ENCODE data around the gene LARGE1. TPM values are rescaled to one million over a fixed set of nuclear protein-coding genes. Genes with fewer than 3 reads are reported as not detected.

The LARGE1 gene
- total RNA-seq, 1 donor from 2014 or later, result 27.4 TPM

DNA sequence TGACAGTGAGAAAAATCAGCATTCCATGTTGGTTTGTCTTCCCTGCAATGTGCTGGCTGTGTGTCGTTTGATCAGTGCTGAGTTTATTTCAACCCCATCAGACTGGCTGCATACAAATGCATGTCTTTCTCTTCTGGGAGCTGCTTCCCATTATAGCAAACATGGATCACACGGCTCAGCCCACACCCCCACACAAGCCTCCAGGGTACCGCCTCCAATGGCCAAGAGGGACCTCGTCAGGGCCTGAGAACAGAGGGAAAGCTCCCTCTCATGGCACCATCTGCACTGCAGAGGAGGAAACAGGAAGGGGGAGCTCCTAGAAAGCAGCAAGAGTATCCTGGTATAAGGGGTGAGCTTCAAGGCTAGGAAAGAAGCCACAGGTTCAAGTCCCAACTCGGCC lies 214.2 kb downstream of the LARGE1 start:
- no peak for ATAC-seq
- TF ChIP-seq, protein P1, sequence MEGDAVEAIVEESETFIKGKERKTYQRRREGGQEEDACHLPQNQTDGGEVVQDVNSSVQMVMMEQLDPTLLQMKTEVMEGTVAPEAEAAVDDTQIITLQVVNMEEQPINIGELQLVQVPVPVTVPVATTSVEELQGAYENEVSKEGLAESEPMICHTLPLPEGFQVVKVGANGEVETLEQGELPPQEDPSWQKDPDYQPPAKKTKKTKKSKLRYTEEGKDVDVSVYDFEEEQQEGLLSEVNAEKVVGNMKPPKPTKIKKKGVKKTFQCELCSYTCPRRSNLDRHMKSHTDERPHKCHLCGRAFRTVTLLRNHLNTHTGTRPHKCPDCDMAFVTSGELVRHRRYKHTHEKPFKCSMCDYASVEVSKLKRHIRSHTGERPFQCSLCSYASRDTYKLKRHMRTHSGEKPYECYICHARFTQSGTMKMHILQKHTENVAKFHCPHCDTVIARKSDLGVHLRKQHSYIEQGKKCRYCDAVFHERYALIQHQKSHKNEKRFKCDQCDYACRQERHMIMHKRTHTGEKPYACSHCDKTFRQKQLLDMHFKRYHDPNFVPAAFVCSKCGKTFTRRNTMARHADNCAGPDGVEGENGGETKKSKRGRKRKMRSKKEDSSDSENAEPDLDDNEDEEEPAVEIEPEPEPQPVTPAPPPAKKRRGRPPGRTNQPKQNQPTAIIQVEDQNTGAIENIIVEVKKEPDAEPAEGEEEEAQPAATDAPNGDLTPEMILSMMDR (IDR thresholded peaks at IDR 0.05), result no peak

DNA sequence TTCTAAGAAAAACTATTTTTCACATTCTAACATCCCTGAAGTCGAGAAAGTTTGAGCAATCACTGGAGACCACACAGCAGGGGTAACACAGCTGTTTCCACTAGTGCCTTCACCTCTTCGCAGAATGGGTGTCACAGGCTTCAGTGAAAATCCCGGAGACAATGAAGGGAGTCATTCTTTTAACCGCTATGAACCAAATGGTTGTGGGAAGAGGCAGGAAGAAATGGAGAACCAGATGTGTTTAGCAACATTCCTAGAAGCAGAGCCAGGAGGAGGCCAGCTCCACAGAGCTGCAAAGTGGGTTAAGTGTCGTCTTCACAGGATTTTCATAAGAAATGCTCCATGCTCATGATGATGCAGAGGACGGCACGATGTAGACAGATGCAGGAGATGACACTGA lies 221.1 kb downstream of the LARGE1 start:
- ATAC-seq, result no peak
- H3K27me3 ChIP-seq (ENCODE audit: low read depth), result no peaks in the 10 kb centered on the region
- H3K4me1 ChIP-seq, result no peaks in the 10 kb centered on the region
- intact Hi-C loops (cut with DNase I), result no loop called here
- peaks cover 2% of the 10 kb centered on the region for H3K9me3 ChIP-seq
- H3K36me3 ChIP-seq, result no peaks in the 10 kb centered on the region
- H3K27ac ChIP-seq, result no peak overlapping the region
- no peak for DNase-seq
- TF ChIP-seq, protein P1 (IDR thresholded peaks at IDR 0.05), result no peak
- no peak overlapping the region for H3K4me3 ChIP-seq

More for the DNA sequence above, 214.2 kb downstream of the LARGE1 start:
- peaks cover 4% of the 10 kb centered on the region for H3K9me3 ChIP-seq
- DNase-seq, result no peak
- H3K27ac ChIP-seq, result no peak overlapping the region
- no peaks in the 10 kb centered on the region for H3K36me3 ChIP-seq
- H3K4me3 ChIP-seq, result no peak overlapping the region
- no peaks in the 10 kb centered on the region for H3K4me1 ChIP-seq
- intact Hi-C loops (cut with DNase I), result no loop called here
- H3K27me3 ChIP-seq (ENCODE audit: low read depth), result no peaks in the 10 kb centered on the region

DNA sequence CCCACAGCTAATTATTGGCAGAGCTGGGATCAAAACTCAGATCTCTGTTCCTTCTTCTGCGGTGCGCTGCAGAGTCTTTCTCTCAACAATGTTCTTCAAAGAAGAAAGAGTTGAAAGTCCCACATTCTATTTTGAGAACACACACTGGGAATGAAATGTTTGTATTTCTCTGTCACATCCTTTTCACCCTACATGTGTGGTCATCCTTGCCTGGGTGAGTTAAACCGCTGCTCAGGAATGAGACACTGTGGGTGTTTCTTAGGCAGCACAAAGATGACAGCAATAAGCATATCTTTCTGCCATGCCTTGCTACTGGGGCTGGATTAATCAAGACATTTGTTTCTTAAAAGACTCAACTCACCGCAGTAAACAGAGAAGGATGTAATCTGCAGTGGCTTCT lies 222.6 kb downstream of the LARGE1 start:
- Histone ChIP-seq H3K9me3 (no peaks in the 10 kb centered on the region), H3K4me3 (no peak overlapping the region), H3K4me1 (no peaks in the 10 kb centered on the region), H3K27me3 (ENCODE audit: low read depth) (no peaks in the 10 kb centered on the region), H3K27ac (no peak overlapping the region), H3K36me3 (no peaks in the 10 kb centered on the region)
- ATAC-seq (no peak), DNase-seq (no peak)
- intact Hi-C loops (cut with DNase I), result no loop called here
- TF ChIP-seq, protein P1 (IDR thresholded peaks at IDR 0.05), result no peak

DNA sequence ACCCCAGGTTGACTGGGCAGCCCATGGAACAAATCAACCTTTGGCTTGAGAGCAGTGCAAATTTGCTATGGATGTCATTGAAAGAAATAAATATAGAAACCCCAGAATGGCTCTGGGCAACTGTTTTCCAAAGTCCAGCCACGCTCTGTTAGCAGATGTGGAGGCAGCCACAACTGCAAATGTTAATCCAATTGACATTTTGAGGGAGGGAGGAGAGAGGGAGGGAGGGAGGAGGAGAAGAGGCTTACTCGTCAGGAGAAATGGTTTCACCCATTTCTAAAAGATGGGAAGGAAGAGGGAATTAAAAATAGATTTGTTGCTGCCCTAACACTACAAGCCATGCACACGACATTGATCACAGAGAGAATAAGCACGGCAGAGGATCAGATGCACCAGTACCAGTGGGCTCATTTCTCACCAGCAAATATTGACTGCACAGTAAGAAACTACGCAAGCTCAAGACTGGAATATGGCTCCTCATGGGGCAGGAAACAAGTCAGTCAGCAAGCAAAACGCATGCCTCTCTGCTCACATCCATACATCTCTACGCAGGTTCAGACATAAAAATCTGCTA lies 229.1 kb downstream of the LARGE1 start:
- ATAC-seq, result no peak
- TF ChIP-seq, protein P1 (IDR thresholded peaks at IDR 0.05), result no peak
- H3K4me3 ChIP-seq, result no peak overlapping the region
- DNase-seq, result no peak
- no peaks in the 10 kb centered on the region for H3K27me3 ChIP-seq (ENCODE audit: low read depth)
- no peak overlapping the region for H3K27ac ChIP-seq
- no peaks in the 10 kb centered on the region for H3K9me3 ChIP-seq
- H3K4me1 ChIP-seq, result no peaks in the 10 kb centered on the region
- H3K36me3 ChIP-seq, result no peaks in the 10 kb centered on the region
- intact Hi-C loops (cut with DNase I), result no loop called here

DNA sequence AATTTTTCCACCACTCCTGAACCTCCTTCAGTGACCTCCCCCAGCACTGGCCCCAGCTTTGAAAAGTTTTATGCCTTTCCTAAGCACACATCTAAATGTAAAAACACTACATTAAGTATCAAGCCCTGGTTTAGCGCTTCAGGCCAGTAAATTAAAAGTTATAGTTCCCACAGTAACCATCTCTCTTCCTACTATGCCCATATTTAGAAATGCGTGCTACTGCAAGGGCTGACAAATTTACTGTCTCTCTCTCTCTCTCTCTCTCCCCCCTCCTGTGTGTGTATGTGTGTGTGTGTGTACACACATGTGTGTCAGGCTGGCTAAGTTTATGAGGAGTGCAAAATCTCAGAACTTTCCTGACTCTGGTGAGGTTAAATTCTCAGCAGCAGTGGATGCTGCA lies 231.4 kb downstream of the LARGE1 start:
- Histone ChIP-seq H3K36me3 (no peaks in the 10 kb centered on the region), H3K27ac (no peak overlapping the region), H3K4me1 (no peaks in the 10 kb centered on the region), H3K27me3 (ENCODE audit: low read depth) (no peaks in the 10 kb centered on the region), H3K4me3 (no peak overlapping the region), H3K9me3 (no peaks in the 10 kb centered on the region)
- DNase-seq (no peak), ATAC-seq (no peak)
- TF ChIP-seq, protein P1 (IDR thresholded peaks at IDR 0.05), result no peak
- intact Hi-C loops (cut with DNase I), result no loop called here

Measured in lower lobe of right lung (tissue), 2 donors.